Fibroblast of pulmonary artery (primary cell): Measurements from ENCODE around the gene ODC1.

Source experiments
- DNase-seq: peaks from one replicate; pipeline ENCODE4 v3.0.0-alpha.2; 2010; ENCODE audit warnings: low read depth
- H3K4me3 ChIP-seq: replicated peaks from 2 replicates; pipeline ENCODE4 v1.5.1; 2011; ENCODE audit warnings: low read depth, mild to moderate bottlenecking, control low read depth, low read length, moderate library complexity
- CTCF ChIP-seq: IDR thresholded peaks from 2 replicates; pipeline ENCODE4 v1.5.1; 2011; ENCODE audit warnings: mild to moderate bottlenecking, control low read depth, low read length, inconsistent platforms; ENCODE audit errors: missing control alignments

Gene ODC1

GRCh38 chr2:10486091-10486490 is 38.0 kb upstream of the ODC1 start:
- DNase-seq: no peak
- no peak overlapping the region for H3K4me3 ChIP-seq
- TF ChIP-seq CTCF: no peak

- H3K4me3 ChIP-seq: no peak overlapping the region
- peak; percentile 18 for DNase-seq
- no peak for TF ChIP-seq CTCF
These were observed 34.8 kb upstream of the ODC1 start for GRCh38 chr2:10482913-10483312.

GRCh38 chr2:10482460-10482859 is 34.3 kb upstream of the ODC1 start:
- no peak overlapping the region for H3K4me3 ChIP-seq
- no peak for DNase-seq
- no peak for TF ChIP-seq CTCF

GRCh38 chr2:10481666-10482157 is 33.6 kb upstream of the ODC1 start:
- no peak overlapping the region for H3K4me3 ChIP-seq
- no peak for DNase-seq
- TF ChIP-seq CTCF: no peak

- no peak for TF ChIP-seq CTCF
- DNase-seq: no peak
- H3K4me3 ChIP-seq: no peak overlapping the region
These were observed 33.0 kb upstream of the ODC1 start for GRCh38 chr2:10481055-10481665.

- DNase-seq: no peak
- no peak for TF ChIP-seq CTCF
- no peak overlapping the region for H3K4me3 ChIP-seq
These were observed 32.3 kb upstream of the ODC1 start for GRCh38 chr2:10480359-10480949.

GRCh38 chr2:10478916-10479315 is 30.8 kb upstream of the ODC1 start:
- no peak for DNase-seq
- no peak for TF ChIP-seq CTCF
- no peak overlapping the region for H3K4me3 ChIP-seq
